GM13977 (cell line): ENCODE data around the gene TRPM6.

Source experiments
- DNase-seq: peaks from one replicate; pipeline ENCODE4 v3.0.0; 2012; ENCODE audit warnings: low spot score
- in situ Hi-C: fragments of 300-500 bp; cut with MboI; formaldehyde crosslinking; loops from one replicate; pipeline ENCODE4 v1.12.0; 2022; ENCODE audit warnings: low sequenced_read_pairs, low pct_unique_long_range_greater_than_20kb, mixed read lengths, inconsistent platforms; ENCODE audit not compliant: unreplicated experiment
- TF ChIP-seq, protein P1 (sequence below): IDR thresholded peaks from 2 replicates; pipeline ENCODE4 v1.5.1; 2012; ENCODE audit warnings: mild to moderate bottlenecking, control low read depth; ENCODE audit not compliant: insufficient read depth; ENCODE audit errors: extremely low read depth, missing control alignments

TRPM6 gene

DNA sequence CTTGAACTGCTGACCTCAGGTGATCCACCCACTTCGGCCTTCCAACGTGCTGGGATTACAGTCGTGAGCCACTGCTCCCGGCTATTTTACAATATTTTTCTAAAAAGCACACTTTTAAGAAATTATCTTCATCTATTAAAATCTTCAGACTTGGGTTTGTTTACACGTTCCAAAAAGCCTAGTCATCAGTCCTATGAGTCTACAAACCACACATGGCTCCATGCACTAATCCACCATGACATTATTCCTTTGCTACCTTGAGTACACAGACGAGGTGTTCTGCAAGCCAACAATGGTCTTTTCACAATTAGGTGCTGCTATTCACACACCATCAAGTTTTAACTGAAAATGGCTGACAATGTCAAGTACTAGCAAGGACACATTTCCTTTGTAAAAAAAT, 41.0 kb downstream of the TRPM6 start:
- TF ChIP-seq, protein P1, sequence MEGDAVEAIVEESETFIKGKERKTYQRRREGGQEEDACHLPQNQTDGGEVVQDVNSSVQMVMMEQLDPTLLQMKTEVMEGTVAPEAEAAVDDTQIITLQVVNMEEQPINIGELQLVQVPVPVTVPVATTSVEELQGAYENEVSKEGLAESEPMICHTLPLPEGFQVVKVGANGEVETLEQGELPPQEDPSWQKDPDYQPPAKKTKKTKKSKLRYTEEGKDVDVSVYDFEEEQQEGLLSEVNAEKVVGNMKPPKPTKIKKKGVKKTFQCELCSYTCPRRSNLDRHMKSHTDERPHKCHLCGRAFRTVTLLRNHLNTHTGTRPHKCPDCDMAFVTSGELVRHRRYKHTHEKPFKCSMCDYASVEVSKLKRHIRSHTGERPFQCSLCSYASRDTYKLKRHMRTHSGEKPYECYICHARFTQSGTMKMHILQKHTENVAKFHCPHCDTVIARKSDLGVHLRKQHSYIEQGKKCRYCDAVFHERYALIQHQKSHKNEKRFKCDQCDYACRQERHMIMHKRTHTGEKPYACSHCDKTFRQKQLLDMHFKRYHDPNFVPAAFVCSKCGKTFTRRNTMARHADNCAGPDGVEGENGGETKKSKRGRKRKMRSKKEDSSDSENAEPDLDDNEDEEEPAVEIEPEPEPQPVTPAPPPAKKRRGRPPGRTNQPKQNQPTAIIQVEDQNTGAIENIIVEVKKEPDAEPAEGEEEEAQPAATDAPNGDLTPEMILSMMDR = no peak
- no peak for DNase-seq
- in situ Hi-C loops = no loop called here

DNA sequence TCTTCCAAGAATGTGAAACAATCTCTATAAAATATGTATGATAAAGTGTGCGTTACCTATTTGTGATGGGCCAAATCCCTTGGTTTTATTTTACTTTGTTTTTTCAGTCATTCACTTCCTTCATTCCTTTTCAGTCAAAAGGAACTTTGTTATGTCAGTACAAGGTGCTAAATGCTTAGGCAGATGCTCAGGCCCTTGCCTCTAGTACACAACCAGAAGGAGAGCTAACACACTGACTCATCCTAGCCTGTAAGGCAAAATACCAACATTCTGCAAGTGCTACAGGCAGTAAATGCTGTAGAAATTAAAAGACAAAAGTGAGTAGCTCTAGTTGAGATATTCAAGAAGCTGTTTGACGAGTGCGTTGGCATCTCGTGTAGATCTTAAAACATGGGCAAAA, 49.4 kb downstream of the TRPM6 start:
- in situ Hi-C loops = no loop called here
- DNase-seq = no peak
- TF ChIP-seq, protein P1 = no peak

DNA sequence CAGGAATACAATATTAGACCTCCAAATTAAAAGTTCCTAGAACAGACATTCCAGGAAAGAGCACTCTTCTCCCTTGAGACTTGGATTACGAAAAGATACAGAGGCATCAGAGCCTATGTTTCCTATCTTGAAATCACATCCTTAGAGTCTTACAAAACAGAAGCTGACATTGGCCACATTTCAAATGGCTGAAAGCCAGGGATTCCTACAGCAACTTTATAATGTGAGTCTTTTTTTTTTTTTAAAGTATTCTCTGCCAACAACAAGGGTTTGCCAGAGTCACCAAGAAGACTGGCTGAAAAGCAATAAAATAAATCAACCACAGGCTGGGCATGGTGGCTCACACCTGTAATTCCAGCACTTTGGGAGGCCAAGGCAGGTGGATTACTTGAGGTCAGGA, 63.1 kb downstream of the TRPM6 start:
- TF ChIP-seq, protein P1 = no peak
- in situ Hi-C loops = no loop called here
- DNase-seq = no peak

DNA sequence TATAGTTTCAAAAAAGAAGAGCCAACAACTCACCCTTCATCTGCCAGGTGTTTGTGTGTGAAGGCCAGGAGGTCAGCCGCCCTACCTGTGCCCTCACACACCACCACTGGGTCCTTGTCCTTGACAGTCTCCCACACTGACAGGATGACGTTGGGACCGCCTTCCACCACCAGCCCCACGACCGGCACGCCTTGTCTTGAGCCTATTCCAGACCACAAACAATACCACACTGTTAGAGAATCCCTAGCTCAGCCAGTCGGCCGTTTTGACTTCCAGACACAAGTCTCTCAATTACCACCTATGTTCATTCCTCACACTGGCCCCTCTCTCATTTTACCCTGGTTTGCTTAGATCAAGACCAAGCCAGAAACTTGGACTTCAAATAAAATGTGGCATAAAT, 66.1 kb downstream of the TRPM6 start:
- no peak for DNase-seq
- in situ Hi-C loops = no loop called here
- TF ChIP-seq, protein P1 = no peak

DNA sequence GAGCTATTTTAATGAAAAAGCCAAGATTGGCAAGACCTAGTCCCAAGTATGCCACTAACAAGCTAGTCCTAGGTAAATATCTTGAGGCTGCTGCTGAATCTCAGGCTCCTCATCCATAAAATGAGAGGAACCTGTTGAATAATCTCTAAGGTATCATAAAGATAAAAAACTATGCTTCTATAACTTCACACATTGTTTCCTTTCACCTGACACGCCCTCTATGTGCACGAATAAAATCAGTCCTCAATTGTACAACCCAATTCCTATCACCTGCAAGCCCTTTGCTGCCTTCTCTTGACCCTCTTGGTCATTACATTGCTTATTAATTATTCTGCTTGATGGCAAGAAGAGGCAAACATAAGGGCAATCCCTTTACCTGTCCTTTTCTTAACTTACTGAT, 69.9 kb downstream of the TRPM6 start:
- DNase-seq = no peak
- TF ChIP-seq, protein P1 = no peak
- in situ Hi-C loops = no loop called here

DNA sequence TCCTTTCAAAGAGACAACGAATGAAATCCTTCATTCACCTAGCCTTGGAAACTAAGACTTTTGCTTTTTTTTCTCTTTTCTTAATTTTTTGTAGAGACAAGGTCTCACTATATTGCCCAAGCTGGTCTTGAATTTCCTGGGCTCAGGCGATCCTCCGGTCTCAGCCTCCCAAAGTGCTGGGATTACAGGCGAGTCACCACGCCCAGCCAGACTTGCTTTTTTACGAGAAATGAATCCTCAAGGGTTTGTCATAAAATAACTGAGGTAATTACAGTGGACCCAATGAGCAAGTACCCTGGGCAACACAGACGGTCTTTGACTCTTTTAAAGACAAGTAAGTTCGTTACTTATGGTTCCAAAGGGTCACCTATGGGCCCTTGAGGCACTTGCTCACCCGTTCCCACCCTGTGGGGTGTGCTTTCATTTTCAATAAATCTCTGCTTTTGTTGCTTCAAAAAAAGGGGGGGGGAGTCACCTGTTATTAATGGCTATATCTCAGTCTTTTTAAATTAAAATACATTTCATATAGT, 70.4 kb downstream of the TRPM6 start:
- DNase-seq = no peak
- in situ Hi-C loops = no loop called here
- TF ChIP-seq, protein P1 = no peak

DNA sequence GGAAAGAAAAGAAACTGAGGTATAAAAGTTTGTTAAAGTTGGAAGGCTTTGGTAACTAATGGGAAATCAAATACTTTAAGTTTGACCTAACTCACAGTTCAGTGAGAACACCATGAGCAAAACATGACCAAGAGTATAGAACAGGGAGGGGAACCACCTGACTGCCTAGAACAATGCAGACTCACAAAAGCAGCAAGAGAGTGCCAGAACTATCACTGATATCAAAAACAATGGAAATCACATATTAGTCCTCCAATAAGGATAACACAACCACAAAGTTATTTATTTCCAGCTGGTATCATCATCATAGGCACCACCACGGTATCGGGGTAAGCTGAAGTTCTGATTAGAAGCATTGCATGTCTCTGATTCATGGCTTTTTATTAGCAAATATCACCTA, 77.5 kb downstream of the TRPM6 start:
- TF ChIP-seq, protein P1 = no peak
- in situ Hi-C loops = no loop called here
- no peak for DNase-seq
